ENCODE results near the gene LCE2D.

DNA sequence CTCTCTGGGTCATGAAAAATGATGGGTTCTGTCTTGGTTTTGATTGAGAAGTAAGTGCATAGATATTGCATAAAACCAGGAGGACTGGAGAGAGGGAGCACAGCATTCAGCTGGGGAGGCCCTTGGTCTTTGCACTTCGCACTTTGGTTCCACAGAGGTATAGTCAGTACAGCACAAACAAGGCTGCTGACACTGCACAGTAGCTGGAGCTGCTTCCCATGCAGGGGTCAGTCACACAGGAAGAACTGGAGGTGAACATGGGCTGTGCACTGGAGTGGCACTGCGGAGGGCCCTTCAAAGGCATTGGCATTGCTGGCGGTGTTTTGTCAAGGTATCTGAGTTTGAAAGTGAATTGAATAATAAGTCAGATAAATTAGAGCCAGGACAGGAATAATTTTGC lies 4.5 kb upstream of the LCE2D start:
- TF ChIP-seq, protein P1, sequence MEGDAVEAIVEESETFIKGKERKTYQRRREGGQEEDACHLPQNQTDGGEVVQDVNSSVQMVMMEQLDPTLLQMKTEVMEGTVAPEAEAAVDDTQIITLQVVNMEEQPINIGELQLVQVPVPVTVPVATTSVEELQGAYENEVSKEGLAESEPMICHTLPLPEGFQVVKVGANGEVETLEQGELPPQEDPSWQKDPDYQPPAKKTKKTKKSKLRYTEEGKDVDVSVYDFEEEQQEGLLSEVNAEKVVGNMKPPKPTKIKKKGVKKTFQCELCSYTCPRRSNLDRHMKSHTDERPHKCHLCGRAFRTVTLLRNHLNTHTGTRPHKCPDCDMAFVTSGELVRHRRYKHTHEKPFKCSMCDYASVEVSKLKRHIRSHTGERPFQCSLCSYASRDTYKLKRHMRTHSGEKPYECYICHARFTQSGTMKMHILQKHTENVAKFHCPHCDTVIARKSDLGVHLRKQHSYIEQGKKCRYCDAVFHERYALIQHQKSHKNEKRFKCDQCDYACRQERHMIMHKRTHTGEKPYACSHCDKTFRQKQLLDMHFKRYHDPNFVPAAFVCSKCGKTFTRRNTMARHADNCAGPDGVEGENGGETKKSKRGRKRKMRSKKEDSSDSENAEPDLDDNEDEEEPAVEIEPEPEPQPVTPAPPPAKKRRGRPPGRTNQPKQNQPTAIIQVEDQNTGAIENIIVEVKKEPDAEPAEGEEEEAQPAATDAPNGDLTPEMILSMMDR (IDR thresholded peaks at IDR 0.05) = no peak
- TF ChIP-seq POLR2A (IDR thresholded peaks at IDR 0.05) = no peak

All from lower leg skin (tissue), 3 donors.